GM19023 (cell line): Measurements from ENCODE around the gene AXIN2.

Experiments
- ATAC-seq: cut with Tn5 transposase; IDR thresholded peaks from one replicate; pipeline ENCODE4 v1.9.1; 2021; ENCODE audit warnings: mild to moderate bottlenecking, moderate library complexity; ENCODE audit not compliant: unreplicated experiment

Gene AXIN2

GRCh38 chr17:65584604-65585521, 23.4 kb upstream of the AXIN2 start:
- no peak for ATAC-seq

DNA sequence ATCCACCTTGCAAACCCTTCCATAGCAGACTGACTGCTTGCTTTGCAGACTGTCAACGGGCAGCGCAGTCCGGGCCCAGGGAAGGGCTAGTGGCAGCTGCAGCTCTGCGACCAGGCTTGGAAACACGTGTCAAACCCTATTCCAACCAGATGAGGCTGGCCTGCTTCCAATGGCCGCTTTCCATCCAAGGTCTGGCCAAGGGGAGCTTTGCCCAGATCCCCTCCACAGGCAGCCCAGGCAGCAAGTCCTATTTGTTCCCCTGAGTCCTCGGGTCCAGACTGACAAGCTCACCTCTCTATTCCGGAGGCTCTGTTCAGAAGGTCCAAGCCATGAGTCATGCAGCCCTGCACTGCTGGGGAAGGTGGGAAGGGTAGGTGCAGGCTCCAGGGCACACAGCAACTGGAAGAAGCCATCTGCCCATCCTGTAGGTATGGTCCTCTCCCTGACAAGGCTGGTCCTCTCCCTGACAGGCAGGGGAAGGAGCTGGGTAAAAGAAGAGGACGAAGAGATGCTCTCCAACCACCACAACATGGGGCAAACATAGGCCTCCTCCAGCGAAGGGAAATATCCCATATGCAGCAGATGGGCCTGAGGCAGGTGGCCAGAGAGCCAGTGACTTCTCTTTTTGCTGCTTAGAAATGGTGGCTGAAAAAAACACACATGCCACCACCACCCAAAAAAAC, 22.6 kb upstream of the AXIN2 start:
- ATAC-seq = no peak

DNA sequence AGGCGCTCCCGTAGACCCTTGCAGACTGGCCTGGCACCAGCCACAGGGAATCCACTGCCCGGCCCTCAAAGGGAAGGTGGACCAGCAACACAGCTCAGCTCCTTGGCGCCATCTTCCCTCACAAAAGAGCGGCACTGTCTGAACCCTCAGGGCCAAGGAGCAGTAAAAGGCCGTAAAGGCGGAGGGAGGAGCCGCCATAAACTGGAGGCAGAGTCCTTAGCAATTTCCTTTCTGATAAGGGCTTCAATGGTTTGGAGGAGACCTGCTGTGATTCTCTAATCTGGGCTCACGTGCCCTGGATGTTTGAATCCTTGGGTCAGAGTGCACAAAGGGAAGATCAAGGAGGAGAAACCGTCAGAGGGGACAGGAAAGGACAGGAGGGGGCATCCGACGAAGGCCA, 15.5 kb upstream of the AXIN2 start:
- ATAC-seq = no peak

GRCh38 chr17:65573282-65573602, 11.8 kb upstream of the AXIN2 start:
- no peak for ATAC-seq

GRCh38 chr17:65572581-65573281, 11.3 kb upstream of the AXIN2 start:
- no peak for ATAC-seq

DNA sequence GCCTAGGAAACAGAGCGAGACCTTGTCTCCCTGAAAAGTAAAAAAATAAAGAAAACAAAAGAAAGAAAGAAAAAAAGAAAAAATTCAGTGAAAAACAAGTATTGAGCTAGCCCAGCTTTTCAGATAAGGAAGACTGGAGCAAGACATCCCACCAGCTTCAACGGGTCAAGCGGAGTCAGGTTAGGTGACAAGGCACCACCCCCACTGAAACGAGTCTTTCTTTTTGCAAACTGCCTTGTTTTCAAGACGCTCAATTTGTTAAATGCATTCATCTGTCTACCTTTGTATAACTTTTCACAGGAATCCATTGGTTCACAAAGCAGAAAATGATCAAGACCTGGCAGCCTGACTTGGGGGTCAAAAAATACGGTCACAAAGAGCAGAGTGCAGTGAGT, 10.7 kb upstream of the AXIN2 start:
- ATAC-seq = no peak

DNA sequence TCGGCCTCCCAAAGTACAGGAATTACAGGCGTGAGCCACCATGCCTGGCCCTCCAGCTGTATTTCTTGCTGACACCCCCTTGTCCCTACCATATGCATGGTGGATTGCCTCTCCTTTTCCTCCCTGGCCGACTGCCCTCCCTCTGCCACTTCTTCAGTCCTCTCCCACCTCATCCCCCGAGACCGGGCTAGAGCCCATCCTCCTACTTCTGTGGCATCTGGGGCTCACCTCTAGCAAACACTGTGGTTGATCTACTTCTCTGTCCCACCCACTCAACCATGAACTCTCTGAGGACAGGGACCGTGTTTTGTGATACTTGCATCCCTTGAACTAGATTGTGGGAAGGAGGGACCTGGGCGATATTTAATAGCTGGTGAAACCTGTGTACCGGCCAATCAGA, 7.5 kb upstream of the AXIN2 start:
- no peak for ATAC-seq

GRCh38 chr17:65567566-65567965, 6.1 kb upstream of the AXIN2 start:
- no peak for ATAC-seq

- ATAC-seq = no peak
These were observed 4.1 kb upstream of the AXIN2 start for GRCh38 chr17:65565559-65565958.

DNA sequence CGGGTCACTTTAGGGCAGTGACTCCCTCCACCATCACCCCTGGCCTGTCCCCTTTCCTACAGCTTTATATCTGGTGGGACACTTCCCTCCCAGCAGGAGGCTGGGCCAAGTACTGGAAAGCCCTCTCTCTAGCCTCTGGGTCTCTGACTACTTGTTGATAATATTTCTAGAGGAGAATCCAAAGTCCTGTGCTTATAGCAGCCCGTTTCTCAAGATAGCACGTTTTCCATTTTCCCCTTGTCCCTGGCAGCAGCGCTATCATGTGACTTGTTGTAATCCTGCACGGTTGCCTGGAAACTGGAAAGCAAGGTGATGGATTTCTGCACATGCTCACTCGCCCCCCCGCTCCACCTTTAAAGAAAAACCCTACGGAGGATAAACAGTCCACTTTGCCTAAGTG, 3.3 kb upstream of the AXIN2 start:
- no peak for ATAC-seq

DNA sequence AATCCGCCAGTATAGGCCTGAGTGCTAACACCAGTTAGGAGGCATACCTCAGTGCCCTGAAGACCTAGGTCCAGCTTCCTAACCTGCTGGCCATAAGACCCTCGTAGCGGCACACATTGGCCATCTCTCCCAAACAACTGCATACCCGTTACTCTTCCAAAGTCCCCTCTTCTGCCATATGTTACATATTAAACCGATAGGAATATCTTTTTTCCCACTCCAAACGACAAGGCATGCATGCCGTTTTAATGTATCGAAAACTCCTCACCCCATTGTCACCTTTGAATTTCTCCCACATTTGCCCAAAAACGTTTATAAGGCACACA, 721 bp upstream of the AXIN2 start:
- ATAC-seq = no peak

- ATAC-seq = no peak
These were observed 608 bp downstream of the AXIN2 start for GRCh38 chr17:65560628-65561451.

GRCh38 chr17:65559804-65560627, 1.4 kb downstream of the AXIN2 start:
- ATAC-seq = no peak

- ATAC-seq = no peak
These were observed 2.0 kb downstream of the AXIN2 start for GRCh38 chr17:65559461-65559803.

- no peak for ATAC-seq
These were observed 2.6 kb downstream of the AXIN2 start for GRCh38 chr17:65558683-65559460.

- no peak for ATAC-seq
These were observed 3.2 kb downstream of the AXIN2 start for GRCh38 chr17:65558311-65558682.

- ATAC-seq = no peak
These were observed 3.8 kb downstream of the AXIN2 start for GRCh38 chr17:65557349-65558310.

DNA sequence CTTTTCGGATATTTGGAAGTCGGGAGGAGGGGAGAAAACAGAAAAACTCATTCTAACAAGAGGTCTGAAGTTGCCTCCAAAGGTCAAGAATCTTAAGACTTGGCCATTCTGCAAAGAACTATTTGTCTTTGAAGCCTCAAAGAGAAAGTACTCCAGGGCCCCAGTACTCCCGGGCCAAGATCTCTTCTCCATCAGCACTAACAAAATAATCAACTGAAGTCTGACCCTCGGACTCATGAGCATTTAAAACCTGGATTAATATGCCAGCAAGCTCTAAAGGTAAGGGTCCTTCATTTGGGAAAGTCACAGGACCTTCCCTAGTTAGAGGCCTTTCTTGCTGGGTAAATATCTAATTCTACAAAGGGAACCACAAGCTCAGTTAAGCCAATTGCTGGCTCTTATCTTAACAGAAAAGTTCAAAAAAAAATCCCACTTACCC, 4.5 kb downstream of the AXIN2 start:
- no peak for ATAC-seq
